ENCODE data around the gene CLSTN2.

CLSTN2 gene

DNA sequence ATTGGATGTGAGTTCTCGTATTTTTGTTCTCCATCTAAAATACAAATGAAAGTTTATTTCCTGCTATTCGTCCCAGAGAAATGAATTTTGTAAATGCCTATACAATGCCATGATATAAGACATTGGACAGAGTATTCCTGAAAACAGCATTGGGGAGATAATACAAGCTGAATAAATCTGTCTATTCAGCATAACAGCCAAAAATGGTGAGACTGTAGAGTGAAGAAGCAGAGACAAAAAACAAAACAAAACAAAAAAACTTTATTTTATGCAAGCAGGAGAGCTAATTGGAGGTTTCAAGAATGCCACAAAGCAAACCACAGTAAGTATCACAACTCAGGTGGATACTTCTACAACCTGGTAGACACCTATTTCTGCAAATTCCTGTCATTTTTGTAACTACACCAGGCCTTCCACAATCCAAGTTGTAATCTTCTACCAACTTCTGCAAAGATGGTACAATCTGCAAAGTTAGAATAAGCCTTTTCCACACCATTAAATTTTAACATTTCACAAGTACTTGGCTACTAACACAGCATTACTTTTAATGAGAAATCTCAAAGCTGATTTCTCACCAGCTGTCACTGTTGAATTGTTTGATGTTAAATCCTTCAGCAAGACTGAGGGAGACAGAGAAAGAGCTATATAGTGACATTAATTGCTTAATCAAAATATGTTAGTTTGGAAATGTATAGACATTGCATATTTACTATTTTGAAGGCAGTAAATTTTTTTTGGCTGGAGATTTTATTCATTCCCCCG, 163.1 kb downstream of the CLSTN2 start:
- DNase-seq: no peak

DNA sequence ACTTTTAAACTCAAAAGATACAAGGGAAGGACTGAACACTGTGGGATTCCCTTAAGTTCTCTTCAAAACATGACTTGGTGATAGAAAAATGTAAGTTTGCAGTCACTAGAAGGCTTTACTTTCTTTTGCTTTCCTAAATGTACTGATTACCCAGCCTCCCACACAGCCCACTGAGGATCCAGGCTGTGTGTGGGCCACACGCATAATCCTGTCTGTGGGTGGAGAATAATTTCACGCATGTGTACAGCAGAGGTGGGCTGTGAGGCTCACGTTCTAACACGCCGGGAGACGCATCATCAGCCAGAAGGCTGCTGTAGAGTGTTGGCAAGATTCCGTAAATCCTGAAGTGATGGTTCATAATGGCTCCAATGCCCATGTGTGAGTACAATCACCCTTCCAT, 165.5 kb downstream of the CLSTN2 start:
- no peak for DNase-seq

DNA sequence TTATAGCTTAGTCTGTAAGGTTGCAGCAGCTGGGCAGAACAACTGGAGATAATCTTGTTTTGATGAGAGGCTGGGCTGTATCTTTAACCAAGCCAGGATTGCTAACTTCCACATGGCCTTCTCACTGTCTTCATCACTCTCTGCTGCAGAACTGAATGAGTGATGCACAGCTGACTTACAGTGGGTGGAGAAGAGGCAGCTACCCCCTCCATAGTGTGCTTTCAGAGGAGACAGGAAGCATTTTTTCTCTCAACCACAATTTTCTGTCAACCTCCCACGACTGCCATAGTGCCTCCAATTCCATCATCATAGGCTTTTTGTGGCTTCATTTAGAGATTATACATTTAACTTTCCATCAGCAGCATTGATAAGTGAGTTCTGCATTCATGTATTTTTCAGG, 168.2 kb downstream of the CLSTN2 start:
- DNase-seq: no peak

DNA sequence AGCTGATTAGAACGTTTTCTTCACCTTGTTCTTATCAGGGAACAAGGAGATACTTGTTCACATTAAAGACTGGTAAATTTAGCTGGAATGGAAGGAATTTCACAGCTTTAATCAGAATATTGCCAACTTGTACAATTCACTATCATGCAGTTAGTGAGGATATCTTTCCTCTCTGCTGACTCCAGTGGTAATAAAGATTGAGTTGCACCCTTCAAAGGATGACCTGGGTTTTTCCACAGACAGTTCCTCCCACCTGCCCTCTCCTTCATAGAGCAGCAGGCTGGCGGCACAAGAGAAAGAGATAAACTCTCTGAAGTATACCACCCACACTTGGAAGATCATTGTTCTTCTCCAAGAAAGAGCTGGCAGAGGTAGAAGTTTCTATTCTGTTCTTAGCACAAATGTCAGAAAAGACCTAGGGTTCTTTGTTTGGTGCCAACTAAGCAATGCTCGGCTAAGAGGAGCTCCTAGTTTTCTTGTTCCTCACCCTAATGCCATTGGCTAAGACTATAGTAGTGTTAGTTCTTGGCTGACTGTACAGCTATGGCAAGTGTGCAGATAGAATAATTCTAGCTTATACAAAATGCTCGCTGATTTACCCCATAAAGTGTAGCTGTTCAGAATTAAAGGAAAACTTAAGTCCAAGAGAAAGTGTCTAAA, 169.1 kb downstream of the CLSTN2 start:
- no peak for DNase-seq

DNA sequence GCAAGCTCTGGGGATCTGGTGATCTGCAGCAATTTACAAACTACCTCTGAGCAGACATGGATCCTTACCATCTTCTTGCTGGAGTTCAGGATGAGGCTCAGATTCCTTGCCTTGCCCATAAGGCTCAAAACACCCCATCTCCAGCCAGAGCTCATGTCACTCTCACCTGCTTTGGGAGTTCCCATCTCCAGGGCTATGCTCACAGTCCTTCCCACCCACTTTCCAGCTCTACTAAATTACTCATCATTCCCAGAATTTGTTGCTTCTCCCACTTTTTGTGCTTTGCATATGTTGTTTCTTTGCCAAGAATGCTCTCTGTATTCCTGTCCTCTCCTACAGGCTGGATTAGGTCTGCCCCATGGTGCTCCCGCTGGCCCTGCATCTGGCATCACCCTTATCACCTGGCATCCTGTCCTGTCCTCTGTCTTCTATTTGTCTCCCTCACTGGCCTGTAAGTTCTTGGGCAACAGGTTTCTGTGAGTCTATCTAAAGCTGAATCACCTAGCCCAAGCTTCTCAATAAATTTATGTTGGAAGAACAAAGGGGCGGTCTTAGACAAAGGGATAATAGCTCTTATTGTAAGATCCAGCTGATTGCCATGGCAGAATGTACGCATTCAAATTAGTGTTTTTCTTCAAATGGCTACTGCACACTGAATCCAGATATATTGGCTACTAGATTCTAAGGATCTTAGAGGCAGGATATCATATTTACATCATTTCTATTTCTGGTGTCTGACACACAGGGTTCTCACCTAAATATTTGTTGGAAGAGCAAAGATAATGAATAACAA, 179.2 kb downstream of the CLSTN2 start:
- no peak for DNase-seq

DNA sequence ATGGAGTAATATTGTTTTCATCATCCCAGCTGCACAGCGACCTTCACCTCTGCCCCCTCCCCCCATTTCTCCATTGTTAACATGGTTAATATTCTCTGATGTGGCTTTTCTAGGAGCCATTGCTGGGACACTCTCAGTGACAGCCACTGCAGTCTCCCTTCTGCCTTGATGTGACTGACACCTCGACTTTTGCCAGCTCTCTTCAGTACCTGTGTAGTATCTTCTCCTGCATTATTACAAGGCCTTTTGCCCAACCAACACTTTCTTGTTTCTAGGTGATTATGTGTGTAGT, 179.8 kb downstream of the CLSTN2 start:
- DNase-seq: no peak

DNA sequence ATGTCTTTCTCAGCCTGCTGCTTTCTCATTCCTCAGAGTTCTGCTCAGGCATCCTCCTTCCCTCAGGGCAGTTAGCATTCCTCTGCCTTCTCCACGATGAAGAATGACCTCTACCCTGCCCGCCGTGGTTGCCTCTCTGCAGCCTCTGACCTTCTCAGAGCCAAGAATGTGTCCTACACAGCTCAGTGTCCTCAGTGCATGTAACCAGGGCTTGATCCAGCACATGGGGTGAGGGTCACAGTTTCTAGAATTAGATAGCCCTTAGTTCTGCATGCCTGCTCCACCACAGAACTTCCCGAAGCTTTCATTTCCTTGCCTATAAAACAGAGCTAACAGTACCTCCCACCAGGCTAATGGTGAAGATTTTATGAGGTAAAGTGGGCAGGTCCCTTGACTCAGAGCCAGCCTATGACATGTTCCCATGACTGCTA, 182.1 kb downstream of the CLSTN2 start:
- DNase-seq: no peak

DNA sequence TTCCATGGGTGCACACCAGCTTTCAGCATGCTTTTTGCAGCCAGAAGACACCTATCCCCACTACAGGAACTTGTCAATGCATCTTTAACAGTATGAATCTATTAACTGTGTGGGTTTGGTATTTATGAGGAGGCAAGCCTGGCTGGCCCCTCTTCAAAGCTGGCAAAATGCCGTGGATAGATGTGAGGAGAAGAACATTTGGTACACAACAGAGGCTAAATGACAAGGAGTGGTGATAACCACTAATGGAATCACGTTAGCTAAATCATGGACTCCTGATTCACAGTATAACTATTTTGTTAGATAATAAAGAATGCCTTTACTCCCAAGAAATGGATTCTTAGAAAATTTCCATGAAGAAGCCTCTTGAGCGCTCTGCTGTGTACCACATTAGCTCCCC, 187.2 kb downstream of the CLSTN2 start:
- DNase-seq: no peak

DNA sequence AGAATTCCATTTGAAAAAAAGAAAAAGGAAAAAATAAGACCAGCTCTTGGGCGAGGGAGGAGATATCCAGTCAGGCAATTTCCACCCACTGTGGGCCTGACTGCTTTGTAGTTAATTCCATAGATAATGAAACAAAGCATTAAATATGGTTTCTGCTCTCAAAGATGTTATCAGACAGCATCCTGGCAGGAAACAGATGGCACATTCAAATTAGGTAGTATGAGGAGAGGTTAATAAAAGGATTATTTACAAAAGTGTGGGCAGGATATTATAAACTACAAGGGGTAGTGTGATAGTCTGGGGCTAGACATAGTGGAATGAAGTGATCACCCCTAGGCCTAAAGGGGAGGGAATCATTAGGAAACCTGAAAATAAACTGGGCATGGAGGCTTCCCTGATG, 193.2 kb downstream of the CLSTN2 start:
- no peak for DNase-seq

DNA sequence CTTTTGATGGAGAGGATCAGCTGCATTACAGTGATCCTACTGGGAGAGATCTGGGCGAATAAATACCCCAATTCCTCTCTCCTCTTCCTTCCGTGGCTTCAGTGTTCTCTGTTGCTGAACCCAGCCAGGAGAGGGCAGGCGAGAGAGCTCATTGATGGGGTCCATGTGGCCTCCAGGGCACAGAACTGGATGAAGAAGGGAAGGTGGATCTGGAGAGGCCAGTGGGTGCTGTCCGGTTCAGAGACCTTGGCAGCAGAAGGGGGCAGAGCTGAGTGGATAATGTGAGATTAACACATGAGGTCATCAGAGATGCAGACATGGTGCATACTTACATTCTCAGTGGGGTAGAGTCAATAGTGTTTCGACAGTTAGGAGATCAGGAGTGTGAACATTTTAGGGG, 193.6 kb downstream of the CLSTN2 start:
- no peak for DNase-seq

DNA sequence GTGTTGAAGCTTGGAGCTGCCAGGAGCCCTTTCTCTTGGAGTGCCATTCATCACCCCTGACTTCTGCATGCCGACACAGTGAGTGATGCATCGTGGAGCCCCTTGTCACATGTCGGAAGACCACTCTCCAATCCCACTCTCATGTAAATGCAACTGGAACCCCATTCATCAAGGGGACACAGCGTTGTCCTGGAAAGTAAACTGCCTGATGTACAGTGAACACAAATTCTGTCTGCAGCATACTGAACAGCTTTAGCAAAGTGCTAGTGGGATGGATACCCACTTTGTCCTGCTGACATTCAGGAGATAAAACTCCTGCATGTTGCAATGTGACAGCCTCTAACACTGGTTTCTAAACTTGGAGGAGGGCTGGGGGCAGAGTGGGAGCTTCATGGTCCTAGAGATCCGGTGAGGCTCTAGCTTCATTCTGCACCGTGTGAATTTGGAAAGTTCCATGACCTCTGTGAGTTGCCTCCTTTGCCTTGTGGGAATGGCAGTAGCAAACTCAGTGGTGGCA, 194.8 kb downstream of the CLSTN2 start:
- DNase-seq: no peak

DNA sequence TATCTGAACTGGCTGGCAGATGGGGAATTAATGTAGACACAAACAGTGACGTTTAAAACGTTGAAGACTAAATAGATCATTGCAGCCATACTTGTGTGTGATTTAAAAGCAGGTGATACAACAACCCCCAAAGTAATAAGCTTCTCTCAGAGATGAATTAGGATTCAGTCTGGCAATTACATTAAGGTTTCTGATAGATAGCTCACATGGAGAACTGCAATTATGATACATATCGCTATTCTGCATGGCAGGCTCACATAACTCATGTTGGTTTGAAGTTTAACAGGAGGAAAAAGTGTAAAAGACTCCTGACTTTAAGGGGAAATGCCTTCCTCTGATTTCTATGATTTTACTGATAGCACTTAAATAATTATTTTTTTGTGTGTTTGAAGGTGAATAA, 196.9 kb downstream of the CLSTN2 start:
- no peak for DNase-seq

DNA sequence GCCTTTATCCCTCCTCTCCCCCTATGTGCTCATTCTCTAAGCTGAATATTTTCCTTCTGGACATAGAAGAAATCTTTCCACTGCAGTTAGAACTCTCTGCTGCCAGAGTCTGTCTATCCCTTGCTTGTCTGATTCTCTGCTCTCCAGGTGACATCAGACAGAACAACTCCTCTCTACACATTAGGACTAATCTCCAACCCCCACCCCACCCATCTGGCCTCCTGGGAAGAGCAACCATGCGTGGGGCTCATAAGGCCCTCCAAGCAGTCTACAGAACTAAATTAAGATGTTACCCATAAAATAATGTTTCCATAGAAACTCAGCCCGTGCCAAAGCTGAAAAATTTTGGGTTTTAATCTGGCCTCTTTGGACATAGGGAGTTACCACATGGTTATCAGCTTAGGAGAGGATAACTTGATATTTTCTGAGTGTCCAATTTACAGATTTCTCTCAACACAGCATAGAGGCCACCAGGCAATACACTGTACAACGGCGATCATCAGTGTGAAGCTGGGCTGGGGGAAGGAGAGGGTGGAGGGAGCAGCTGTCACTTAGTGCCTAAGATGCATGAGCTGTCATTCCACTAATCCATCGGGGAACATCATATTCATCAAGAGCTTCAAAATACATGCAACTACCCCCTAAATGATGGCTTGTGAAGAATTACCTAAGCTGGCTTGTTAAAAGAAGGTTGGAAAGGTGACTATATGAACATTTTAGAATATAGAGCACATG, 199.4 kb downstream of the CLSTN2 start:
- no peak for DNase-seq

DNA sequence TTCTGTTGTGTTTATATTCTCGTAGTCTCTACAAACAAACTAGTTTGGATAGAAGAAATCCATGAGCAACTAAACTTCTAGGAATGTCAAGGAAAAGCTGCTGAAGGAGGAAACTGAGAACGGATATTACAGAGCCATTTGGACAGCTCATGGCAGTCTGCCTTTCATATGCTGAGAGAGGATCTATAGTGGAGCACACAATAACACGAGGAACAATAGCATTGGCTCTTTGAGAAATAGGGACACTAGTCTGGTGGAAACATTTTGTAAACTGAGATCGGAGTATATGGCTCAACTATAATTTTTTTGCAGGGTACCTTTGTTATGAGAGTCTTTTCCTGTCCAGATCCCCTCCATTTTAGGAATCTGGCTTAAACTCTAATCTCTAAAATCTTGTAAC, 200.5 kb downstream of the CLSTN2 start:
- DNase-seq: no peak

DNA sequence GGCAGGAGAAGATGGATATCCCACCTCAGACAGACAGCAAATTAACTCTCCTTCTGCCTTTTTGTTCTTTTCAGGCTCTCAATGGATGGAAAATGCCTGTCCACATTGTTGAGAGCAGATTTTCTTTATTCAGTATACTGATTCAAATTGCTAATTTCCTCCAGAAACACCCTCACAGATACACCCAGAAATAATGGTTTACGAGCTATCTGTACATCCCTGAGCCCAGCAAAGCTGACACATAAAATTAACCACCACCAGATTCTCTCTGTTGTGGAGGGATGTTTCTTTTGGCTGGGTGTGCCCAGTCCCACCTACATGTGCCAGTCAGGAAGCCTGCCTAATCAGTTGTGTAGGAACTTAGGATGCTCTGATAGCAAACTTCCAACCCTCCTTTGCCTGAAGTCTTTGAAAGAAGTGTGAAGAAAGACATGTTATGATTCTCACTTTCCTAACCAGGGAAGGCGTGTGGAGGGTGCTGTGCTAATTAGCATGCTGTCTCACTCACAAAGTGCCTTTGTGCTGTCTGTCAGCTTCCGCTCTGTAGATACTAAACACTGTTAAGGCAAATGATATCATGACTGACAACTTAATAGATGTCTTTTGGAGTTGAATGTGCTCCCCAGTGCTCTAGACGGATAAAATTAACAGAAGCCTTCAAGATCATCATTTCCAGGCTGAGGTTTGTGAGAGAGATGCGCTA, 208.5 kb downstream of the CLSTN2 start:
- DNase-seq: no peak

DNA sequence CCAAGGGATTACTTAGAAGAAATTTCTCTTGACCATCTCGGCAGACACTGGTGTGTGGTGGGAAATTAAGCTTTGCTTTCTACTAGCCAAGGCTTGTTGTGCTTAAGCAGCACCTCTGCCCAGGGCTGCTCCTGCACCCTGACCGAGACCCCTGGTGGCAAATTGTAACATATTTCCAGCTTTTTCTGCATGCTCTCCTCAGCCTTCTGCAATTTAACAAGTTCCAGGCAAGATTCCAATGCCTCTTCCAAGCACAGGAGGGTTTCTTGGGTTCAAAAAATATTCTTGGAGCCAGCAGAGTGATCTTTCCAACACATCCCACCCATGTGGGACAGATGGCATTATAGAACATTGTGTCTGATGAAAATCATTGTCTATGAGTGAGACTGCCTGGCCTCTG, 210.5 kb downstream of the CLSTN2 start:
- no peak for DNase-seq

DNA sequence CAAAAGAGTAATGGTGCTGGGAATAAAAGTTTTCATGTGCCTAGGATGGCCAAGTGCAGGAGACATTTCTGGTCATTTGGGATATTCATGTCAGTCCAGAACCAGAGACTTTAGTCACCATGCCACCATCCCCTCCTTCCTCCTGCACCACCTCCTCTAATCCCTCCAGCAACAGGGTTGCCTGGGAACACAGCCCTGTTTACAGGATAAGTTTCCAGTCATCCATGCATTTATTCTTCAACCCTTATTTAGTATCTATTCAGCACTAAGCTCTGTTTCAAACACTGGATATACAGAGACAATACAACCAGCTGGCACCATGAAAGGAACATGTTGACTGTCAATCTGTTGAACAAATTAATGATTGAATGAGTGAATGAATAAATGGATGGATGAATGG, 211.7 kb downstream of the CLSTN2 start:
- no peak for DNase-seq

DNA sequence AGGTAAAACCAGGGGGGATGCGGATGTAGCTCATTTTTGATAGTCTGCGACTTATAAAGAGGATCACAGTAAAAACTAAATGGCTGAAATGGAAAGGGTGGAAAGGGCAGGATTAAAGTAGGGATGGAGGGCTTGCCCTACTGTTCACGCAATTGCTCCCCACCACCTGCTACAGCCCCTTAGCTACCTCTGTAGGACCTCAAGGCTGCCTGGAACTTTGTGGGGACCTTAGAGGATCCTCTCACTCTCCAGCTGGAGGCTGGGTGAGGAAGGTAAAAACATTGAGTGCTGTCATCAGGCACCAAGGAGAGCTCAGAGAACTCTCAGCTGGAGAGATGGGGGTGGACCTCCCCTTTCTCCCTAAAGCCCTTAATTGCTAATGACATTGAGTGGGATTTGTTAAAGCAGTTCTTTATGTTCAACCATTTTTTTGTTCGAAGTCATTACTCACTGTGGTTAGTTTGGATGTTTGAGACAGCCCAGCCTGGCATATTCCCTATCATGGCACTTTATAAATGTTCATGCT, 213.0 kb downstream of the CLSTN2 start:
- no peak for DNase-seq

DNA sequence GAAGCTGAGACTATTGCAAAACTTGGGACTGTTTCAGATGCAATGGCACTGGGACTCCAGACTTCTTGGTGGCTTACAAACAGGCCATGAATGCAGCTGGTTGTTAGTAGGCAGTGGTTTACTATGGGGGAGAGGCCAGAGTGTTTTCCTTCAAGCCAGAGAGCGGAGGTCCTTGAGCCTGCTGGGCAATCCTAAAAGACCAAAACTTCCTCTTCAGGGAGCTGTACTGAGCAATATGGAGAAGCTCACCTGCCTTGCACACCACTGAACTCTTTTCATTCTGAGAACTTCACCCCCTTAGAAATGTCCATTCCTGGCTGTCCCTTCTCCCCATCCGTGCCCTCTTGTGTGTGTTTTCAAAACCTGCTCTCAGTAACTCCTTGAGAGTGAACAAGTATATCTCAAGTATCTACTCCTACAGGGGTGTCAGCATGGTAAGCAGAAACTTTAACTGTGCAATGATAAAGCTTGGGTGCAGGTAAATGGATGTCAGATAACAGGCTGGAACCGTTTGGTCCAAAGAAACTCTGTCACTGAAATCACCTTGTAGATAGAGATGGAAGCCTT, 213.9 kb downstream of the CLSTN2 start:
- DNase-seq: no peak

DNA sequence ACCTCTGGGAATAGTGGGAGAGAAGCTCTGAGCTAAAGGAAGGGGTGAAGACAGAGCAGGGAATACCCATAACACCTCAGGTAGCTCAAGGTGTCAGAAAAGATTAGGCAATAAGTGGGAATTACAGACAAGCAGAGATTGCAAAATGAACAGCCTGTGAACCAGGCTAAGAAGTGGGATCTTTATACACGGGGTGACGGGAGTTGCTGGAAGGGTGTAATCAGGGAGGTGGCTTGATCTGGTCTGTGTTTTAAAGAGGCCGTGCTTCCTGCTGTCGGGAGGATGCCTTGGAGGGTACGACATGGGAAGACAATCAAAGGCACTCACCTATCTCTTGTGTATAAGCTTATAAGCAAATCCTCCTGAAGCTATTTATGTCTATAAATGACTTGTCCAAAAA, 216.3 kb downstream of the CLSTN2 start:
- no peak for DNase-seq

DNA sequence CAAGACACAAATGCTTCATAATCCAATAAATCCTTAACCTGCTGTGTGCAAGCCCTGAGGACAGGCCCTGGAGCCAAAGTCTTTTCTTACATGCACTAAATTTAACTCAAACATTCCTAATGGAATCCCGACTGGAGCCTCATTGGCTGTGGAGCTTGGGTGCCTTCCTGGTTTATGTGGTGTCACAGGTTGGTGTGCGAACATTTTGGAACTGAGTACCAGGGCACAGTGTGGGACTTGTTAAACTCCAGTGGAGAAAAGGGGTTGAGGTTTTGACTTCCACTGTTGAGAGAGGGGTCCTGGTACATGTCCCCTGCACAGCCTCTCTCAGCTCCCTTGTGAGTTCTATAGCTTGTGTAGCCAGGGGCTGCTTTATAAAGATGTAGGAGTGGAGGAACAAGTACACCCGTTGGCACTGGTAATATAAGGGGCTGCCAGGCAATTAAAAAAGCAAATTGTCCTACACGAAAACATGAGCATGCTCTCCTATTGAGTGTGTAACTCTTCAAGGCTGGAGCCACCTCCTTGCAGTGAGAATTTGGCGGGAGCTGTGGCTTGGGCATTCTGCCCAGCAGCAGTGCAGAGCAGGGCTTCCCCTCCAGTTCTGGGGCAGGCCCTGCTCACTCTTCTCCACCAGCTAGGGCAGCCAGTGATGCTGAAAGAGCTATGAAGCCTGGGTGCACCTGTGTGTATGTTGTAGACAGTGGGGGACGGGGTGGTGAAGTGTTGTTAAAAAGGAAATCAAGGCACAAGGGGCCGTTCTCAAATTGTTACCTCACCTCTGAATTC, 218.1 kb downstream of the CLSTN2 start:
- DNase-seq: no peak
